Breast epithelium (tissue), 4 donors: Measurements from ENCODE around the gene CHMP5. TPM values are rescaled to one million over a fixed set of nuclear protein-coding genes. Genes with fewer than 3 reads are reported as not detected.

Experiments
- DNase-seq, 2 donors: peaks; one replicate each; pipeline ENCODE4 v3.0.0-alpha.2; 2019; ENCODE audit warnings: low spot score in 2 of 2
- H3K27ac ChIP-seq, 2 donors: fragments of 200-600 bp; sonication (generic) in 1 of 2; one replicate each; pipeline ENCODE4 v1.5.1; 2016 to 2019; ENCODE audit warnings: mild to moderate bottlenecking in 1 of 2
- H3K27me3 ChIP-seq, 2 donors: fragments of 200-600 bp; sonication (generic) in 1 of 2; one replicate each; pipeline versions ENCODE4 v1.5.1 to v1.6.0; 2017 to 2019; ENCODE audit warnings: control low read depth in 1 of 2, mild to moderate bottlenecking in 1 of 2
- H3K36me3 ChIP-seq: fragments of 200-600 bp; one replicate; pipeline ENCODE4 v1.5.1; 2019
- H3K4me1 ChIP-seq, 2 donors: fragments of 200-600 bp; sonication (generic); one replicate each; pipeline ENCODE4 v1.5.1; 2016 to 2019; ENCODE audit warnings: control low read depth in 1 of 2
- H3K4me3 ChIP-seq, 3 donors: fragments of 200-600 bp; sonication (generic); 1 replicate in 2 of 3; 2 replicates in 1 of 3; pipeline ENCODE4 v1.5.1; 2016 to 2019; ENCODE audit warnings: mild to moderate bottlenecking in 3 of 3, moderate library complexity in 2 of 3
- H3K9me3 ChIP-seq, 2 donors: fragments of 200-600 bp; sonication (generic) in 1 of 2; one replicate each; pipeline ENCODE4 v1.5.1; 2016 to 2019; ENCODE audit warnings: control low read depth in 1 of 2
- CTCF ChIP-seq, 3 donors: fragments of 450-650 bp; IDR thresholded peaks; one replicate each; pipeline ENCODE4 v1.5.1; 2016 to 2017; ENCODE audit warnings: antibody characterized with exemption in 3 of 3, mild to moderate bottlenecking in 3 of 3, moderate library complexity in 3 of 3
- POLR2A ChIP-seq: fragments of 450-650 bp; IDR thresholded peaks from one replicate; pipeline ENCODE4 v1.6.1; 2016; ENCODE audit warnings: antibody characterized with exemption, mild to moderate bottlenecking, moderate library complexity
- POLR2AphosphoS5 ChIP-seq, 3 donors: sonication (generic); formaldehyde crosslinking; IDR thresholded peaks; one replicate each; pipeline ENCODE4 v1.6.1; 2017; ENCODE audit warnings: antibody characterized with exemption in 3 of 3
- intact Hi-C: fragments of 100-400 bp; cut with DNase I; formaldehyde crosslinking; loops from one replicate; pipeline ENCODE4 v1.15.1; 2023; ENCODE audit warnings: low total_unique reads
- total RNA-seq, 3 donors: library from RNA; depleted of rRNA; stranded (reverse); fragments of >200 nt; gene quantifications; one replicate each; pipeline ENCODE4 v1.1.0, GENCODE V29; 2016

The CHMP5 gene
- total RNA-seq, 3 donors from 2014 or later: 63.1 to 73.4 (median 65.5) TPM

GRCh38 chr9:33250458-33250995, 14.3 kb upstream of the CHMP5 start:
- intact Hi-C loops: no loop called here
- no peaks in the 10 kb centered on the region for H3K4me1 ChIP-seq
- TF ChIP-seq POLR2AphosphoS5 (IDR thresholded peaks at IDR 0.05) (no peak), POLR2A (no peak), CTCF (IDR thresholded peaks at IDR 0.05) (no peak)
- H3K27ac ChIP-seq: peak overlapping the region in 1 of 2 donors; percentile 38
- H3K27me3 ChIP-seq: no peaks in the 10 kb centered on the region
- peaks cover 4% of the 10 kb centered on the region for H3K36me3 ChIP-seq
- DNase-seq: no peak
- no peaks in the 10 kb centered on the region for H3K9me3 ChIP-seq
- no peak overlapping the region for H3K4me3 ChIP-seq

- no peak for DNase-seq
- Histone ChIP-seq H3K27ac (no peak overlapping the region), H3K27me3 (no peaks in the 10 kb centered on the region), H3K36me3 (peaks cover 10% of the 10 kb centered on the region), H3K4me1 (no peaks in the 10 kb centered on the region), H3K9me3 (no peaks in the 10 kb centered on the region), H3K4me3 (no peak overlapping the region)
- TF ChIP-seq POLR2A (no peak), POLR2AphosphoS5 (IDR thresholded peaks at IDR 0.05) (no peak), CTCF (IDR thresholded peaks at IDR 0.05) (no peak)
- intact Hi-C loops: no loop called here
Observed at GRCh38 chr9:33254211-33254610, 10.6 kb upstream of the CHMP5 start.

GRCh38 chr9:33255014-33255413, 9.8 kb upstream of the CHMP5 start:
- DNase-seq: no peak
- peaks cover 10% of the 10 kb centered on the region for H3K36me3 ChIP-seq
- H3K4me3 ChIP-seq: no peak overlapping the region
- no peak overlapping the region for H3K27ac ChIP-seq
- no peak for TF ChIP-seq POLR2A
- TF ChIP-seq POLR2AphosphoS5 (IDR thresholded peaks at IDR 0.05): no peak
- TF ChIP-seq CTCF (IDR thresholded peaks at IDR 0.05): no peak
- intact Hi-C loops: no loop called here
- no peaks in the 10 kb centered on the region for H3K27me3 ChIP-seq
- H3K9me3 ChIP-seq: no peaks in the 10 kb centered on the region
- H3K4me1 ChIP-seq: no peaks in the 10 kb centered on the region

GRCh38 chr9:33255471-33255870, 9.4 kb upstream of the CHMP5 start:
- H3K4me1 ChIP-seq: no peaks in the 10 kb centered on the region
- no peak overlapping the region for H3K27ac ChIP-seq
- H3K9me3 ChIP-seq: no peaks in the 10 kb centered on the region
- no peaks in the 10 kb centered on the region for H3K27me3 ChIP-seq
- TF ChIP-seq POLR2AphosphoS5 (IDR thresholded peaks at IDR 0.05): no peak
- no peak for TF ChIP-seq CTCF (IDR thresholded peaks at IDR 0.05)
- no peak for TF ChIP-seq POLR2A
- intact Hi-C loops: no loop called here
- peaks cover 10% of the 10 kb centered on the region for H3K36me3 ChIP-seq
- no peak for DNase-seq
- no peak overlapping the region for H3K4me3 ChIP-seq

DNA sequence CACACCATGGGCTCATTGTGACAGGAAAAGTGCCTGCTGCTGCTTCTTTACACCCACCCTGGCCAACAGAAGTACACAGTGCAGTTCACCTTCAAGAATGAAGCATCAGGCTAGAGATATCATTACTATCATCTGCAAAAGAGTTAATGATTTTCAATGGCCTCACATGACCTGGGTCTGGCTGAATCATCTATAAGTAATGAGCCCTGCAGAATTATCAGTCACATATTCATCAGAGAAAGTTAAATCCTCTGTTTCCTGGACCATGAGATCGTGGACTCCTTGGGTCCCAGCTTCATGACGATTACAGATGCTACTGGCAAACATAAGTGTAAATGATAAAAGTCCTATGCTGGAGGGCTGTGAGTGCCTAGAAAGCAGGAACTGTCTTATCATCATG, 8.6 kb upstream of the CHMP5 start:
- Histone ChIP-seq H3K4me1 (no peaks in the 10 kb centered on the region), H3K4me3 (no peak overlapping the region), H3K27ac (no peak overlapping the region), H3K9me3 (no peaks in the 10 kb centered on the region), H3K27me3 (no peaks in the 10 kb centered on the region), H3K36me3 (peaks cover 10% of the 10 kb centered on the region)
- no peak for DNase-seq
- TF ChIP-seq POLR2A (no peak), CTCF (IDR thresholded peaks at IDR 0.05) (no peak), POLR2AphosphoS5 (IDR thresholded peaks at IDR 0.05) (no peak)
- intact Hi-C loops: no loop called here
